NOMO-1 (cell line): ENCODE measurements around the gene ADNP2.

Experiments
- DNase-seq, 2 experiments: peaks; one replicate each; lab custom pipeline; 2025; ENCODE audit not compliant: unreplicated experiment in 2 of 2; lab: John Stamatoyannopoulos, UW

ADNP2 gene

DNA sequence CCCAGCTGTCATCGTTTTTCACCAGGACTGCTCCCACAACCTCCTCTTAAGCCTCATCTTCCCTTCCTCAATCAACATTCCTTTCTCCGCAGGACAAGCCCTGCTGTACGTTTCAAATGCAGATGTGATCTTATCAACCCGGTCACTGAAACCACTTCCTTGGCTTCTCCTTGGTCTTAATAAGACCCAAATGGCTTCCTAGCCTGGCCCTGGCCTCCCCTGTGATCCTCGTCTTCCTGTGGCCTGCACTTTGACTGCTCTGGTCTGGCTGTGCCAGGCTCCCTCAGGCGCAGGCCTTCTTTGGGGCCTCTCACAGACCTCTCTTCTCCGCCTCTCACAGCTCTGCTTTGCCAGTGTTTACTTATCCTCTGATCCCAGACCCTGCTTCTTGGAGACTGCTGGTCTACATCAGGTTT lies 4.7 kb upstream of the ADNP2 start:
- DNase-seq = no peak

GRCh38 chr18:80105369-80106167 lies 3.5 kb upstream of the ADNP2 start:
- peak in 1 of 2 experiments; percentile 56 for DNase-seq

GRCh38 chr18:80106482-80107051 lies 2.5 kb upstream of the ADNP2 start:
- DNase-seq = no peak

GRCh38 chr18:80107426-80107825 lies 1.6 kb upstream of the ADNP2 start:
- no peak for DNase-seq

- no peak for DNase-seq
Observed at GRCh38 chr18:80108121-80108536, 933 bp upstream of the ADNP2 start.

DNA sequence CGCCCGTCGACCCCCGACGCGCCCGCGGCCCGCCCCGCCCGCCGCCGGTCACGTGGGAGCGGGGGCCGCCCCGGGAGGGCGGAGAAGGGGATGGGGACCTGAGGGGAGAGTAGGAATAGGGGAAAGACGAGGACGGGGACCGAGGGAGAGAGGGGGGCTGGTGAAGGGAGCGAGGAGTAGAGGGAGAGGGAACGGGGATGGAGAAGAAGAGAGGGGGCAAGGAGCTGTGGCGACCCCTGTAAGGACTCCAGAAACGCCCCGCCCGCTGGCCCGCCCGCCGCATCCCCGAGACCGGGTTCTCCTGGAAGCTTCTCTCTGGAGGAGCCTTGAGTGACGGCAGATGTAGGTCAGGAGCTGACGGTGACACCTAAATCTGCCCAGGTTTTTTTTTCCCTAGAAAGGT lies 615 bp downstream of the ADNP2 start:
- peak in 1 of 2 experiments; percentile 11 for DNase-seq

GRCh38 chr18:80112624-80113248 lies 3.7 kb downstream of the ADNP2 start:
- no peak for DNase-seq

GRCh38 chr18:80115035-80115434 lies 6.0 kb downstream of the ADNP2 start:
- no peak for DNase-seq

GRCh38 chr18:80119111-80119510 lies 10.0 kb downstream of the ADNP2 start:
- no peak for DNase-seq

DNA sequence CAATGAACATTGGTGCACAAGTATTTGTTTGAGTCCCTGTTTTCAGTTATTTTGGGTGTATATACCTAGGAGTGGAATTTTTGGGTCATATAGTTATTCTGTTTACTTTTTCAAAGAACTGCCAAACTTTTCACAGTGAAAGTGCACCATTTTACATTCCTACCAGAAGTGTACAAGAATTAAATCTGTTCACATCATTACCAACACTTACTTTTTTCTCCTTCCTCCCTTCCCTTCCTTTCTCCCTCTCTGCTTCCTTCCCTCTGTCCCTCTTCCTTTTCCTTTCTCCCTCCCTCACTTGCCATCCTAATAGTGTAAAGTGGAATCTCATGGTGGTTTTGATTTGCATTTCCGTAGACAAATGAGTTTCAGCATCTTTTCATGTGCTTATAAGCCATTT lies 11.9 kb downstream of the ADNP2 start:
- DNase-seq = no peak

DNA sequence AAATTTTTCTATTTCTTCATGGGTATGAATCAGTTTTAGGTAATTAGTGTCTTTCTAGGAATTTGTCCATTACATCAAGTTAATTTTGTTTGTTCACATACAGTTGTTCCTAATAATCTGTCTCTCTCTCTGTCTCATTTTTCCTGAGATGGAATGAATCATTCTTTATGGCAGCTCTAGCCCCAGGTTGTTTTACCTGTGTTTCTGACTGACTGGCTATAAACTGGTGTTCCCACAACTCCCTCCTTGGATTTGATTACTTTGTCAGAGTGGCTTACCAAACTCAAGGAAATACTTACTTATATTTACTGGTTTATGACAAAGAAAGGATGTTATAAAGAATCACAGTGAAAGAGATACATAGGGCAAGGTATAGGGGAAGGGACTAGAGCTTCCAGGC lies 15.1 kb downstream of the ADNP2 start:
- DNase-seq = no peak

DNA sequence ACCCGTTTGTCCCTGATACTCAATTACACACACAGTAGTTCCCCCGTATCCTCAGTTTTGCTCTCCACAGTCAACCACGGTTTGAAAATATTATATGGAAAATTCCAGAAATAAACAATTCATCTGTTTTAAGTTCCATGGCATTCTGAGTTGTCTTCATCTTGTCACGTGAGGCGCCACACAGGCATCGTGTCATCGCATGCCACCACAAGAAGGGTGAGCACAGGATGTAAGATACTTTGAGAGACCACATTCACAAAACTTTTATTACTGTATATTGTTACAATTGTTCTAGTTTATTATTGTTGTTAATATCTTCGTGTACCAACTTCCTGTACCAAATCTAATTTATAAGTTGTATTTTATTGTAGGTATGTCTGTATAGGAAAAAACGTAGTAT lies 17.7 kb downstream of the ADNP2 start:
- no peak for DNase-seq

GRCh38 chr18:80127635-80128034 lies 18.6 kb downstream of the ADNP2 start:
- DNase-seq = no peak

- DNase-seq = no peak
Observed at GRCh38 chr18:80129672-80130367, 20.8 kb downstream of the ADNP2 start.

DNA sequence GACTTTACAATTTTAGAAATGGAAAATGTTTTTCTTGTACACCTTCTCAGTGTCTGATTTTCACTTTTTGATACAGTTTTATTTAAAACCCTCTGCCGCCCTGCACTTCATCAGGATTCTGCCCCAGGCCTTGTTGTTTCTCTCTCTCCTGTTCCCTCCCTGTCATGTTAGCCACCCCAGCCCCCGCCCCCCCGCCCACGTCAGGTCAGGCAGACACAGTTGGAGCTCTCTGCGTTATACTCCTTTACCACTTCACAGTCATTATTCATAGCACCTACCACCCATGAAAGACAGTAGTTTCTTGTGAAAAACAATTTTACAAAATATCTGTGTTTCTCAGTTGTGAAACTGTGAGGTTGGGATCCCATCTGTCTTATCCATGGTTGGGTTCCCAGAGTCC lies 21.5 kb downstream of the ADNP2 start:
- no peak for DNase-seq

- DNase-seq = no peak
Observed at GRCh38 chr18:80132180-80132812, 23.2 kb downstream of the ADNP2 start.

- DNase-seq = no peak
Observed at GRCh38 chr18:80133124-80133523, 24.1 kb downstream of the ADNP2 start.

GRCh38 chr18:80135136-80135535 lies 26.1 kb downstream of the ADNP2 start:
- no peak for DNase-seq

GRCh38 chr18:80136679-80137078 lies 27.6 kb downstream of the ADNP2 start:
- no peak for DNase-seq

DNA sequence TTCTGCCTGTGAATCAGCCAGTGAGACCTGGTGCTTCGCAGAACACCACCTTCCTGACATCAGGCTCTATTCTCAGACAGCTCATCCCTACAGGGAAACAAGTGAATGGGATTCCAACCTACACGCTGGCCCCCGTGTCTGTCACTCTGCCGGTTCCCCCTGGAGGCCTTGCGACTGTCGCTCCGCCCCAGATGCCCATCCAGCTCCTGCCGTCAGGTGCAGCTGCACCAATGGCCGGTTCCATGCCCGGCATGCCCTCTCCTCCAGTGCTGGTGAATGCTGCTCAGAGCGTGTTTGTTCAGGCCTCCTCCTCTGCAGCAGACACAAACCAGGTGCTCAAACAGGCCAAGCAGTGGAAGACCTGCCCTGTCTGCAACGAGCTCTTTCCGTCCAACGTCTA lies 28.1 kb downstream of the ADNP2 start:
- DNase-seq = no peak

GRCh38 chr18:80137976-80138375 lies 28.9 kb downstream of the ADNP2 start:
- no peak for DNase-seq
